Naive thymus-derived CD8-positive, alpha-beta T cell (primary cell): ENCODE measurements around the gene IL1RAPL2. TPM values are rescaled to one million over a fixed set of nuclear protein-coding genes. Genes with fewer than 3 reads are reported as not detected.
"Not testable (repeated sequence)": the region's sequence is repeated elsewhere in the genome, so short reads cannot be mapped to it uniquely, and the experiment has no call there.

Source experiments
- ATAC-seq, 2 donors: fragments of 150-1000 bp; cut with Tn5 transposase in 1 of 2; sonication (Bioruptor Pico), chemical (Tn5 transposase) in 1 of 2; 1 replicate in 1 of 2; 2 replicates in 1 of 2; pipeline ENCODE4 v1.10.0; 2021; ENCODE audit warnings: mild to moderate bottlenecking in 2 of 2, moderate library complexity in 2 of 2
- POLR2A ChIA-PET: fragments of 350-600 bp; sonication (Branson Sonifier 250); formaldehyde crosslinking; loops from one replicate; lab custom pipeline; 2021; ENCODE audit warnings: antibody characterized with exemption; lab: Charles Lee
- DNase-seq, 10 donors: peaks; one replicate each; pipeline versions ENCODE4 v3.0.0 to v3.0.0-alpha.2; 2020 to 2022
- H3K27ac Mint-ChIP-seq, 10 donors: one replicate each; pipeline ENCODE4 v1.8.0; 2020 to 2022; ENCODE audit warnings: mild to moderate bottlenecking in 10 of 10, mixed read lengths in 10 of 10, moderate library complexity in 4 of 10, inconsistent platforms in 1 of 10
- H3K27me3 Mint-ChIP-seq, 5 donors: one replicate each; pipeline ENCODE4 v1.8.0; 2021 to 2022; ENCODE audit warnings: mixed read lengths in 5 of 5
- H3K36me3 Mint-ChIP-seq, 3 donors: one replicate each; pipeline ENCODE4 v1.8.0; 2020 to 2022; ENCODE audit warnings: mixed read lengths in 3 of 3, mild to moderate bottlenecking in 2 of 3, inconsistent platforms in 1 of 3
- H3K4me1 Mint-ChIP-seq, 4 donors: one replicate each; pipeline ENCODE4 v1.8.0; 2021 to 2022; ENCODE audit warnings: mixed read lengths in 4 of 4
- H3K4me3 Mint-ChIP-seq, 10 donors: one replicate each; pipeline ENCODE4 v1.8.0; 2020 to 2022; ENCODE audit warnings: mild to moderate bottlenecking in 10 of 10, mixed read lengths in 10 of 10, moderate library complexity in 6 of 10, inconsistent platforms in 1 of 10
- H3K9me3 Mint-ChIP-seq, 9 donors: one replicate each; pipeline ENCODE4 v1.8.0; 2020 to 2022; ENCODE audit warnings: mixed read lengths in 9 of 9, mild to moderate bottlenecking in 3 of 9, inconsistent platforms in 1 of 9, moderate library complexity in 1 of 9
- polyA plus RNA-seq, 3 donors: library from polyadenylated mRNA; unstranded; fragments of 300-500 nt; fragmentation: Illumina TruSeq; gene quantifications; one replicate each; pipeline ENCODE4 v1.2.3, GENCODE V29; 2021
- total RNA-seq, 8 experiments: library from RNA in 2 of 8; stranded (reverse) in 2 of 8; gene quantifications; one replicate each; pipeline ENCODE4 v1.2.3 and lab custom pipeline; 2021 to 2026

IL1RAPL2 gene
- total and polyA plus RNA-seq, 5 experiments from 2014 or later, result not detected

DNA sequence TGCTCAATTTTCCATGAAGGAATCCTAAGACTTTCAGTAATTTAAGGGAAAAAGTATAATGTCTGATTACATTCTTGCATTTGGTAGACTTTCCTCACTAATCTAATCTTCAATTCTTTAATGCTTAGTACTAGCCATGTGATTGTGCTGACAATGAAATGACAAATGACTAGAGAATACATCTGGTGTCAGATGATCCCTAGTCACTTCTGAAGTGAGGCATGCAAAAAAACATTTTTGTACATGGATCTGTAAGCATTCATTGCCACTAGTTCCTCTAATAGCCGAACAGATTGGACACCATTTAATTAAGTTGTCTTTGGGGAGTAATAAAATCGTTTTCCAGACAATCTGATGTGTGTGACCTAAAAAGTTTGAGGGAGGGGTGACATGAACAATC, 1193.6 kb downstream of the IL1RAPL2 start:
- Mint-ChIP-seq H3K4me1 (no peaks in the 10 kb centered on the region), H3K27ac (no peak overlapping the region), H3K9me3 (peaks cover 0 to 4% (median 0%) of the 10 kb centered on the region in 9 donors), H3K4me3 (no peak overlapping the region), H3K27me3 (no peaks in the 10 kb centered on the region), H3K36me3 (no peaks in the 10 kb centered on the region)
- POLR2A ChIA-PET, result no interaction called here
- no peak for ATAC-seq
- no peak for DNase-seq

- no peaks in the 10 kb centered on the region for H3K36me3 Mint-ChIP-seq
- no peak for DNase-seq
- H3K27ac Mint-ChIP-seq, result no peak overlapping the region
- H3K4me1 Mint-ChIP-seq, result no peaks in the 10 kb centered on the region
- ATAC-seq, result no peak
- no peaks in the 10 kb centered on the region for H3K27me3 Mint-ChIP-seq
- POLR2A ChIA-PET, result no interaction called here
- H3K9me3 Mint-ChIP-seq, result peaks cover 0 to 7% (median 0%) of the 10 kb centered on the region in 9 donors
- H3K4me3 Mint-ChIP-seq, result no peak overlapping the region
Measured at GRCh38 chrX:105765691-105766090, 1199.7 kb downstream of the IL1RAPL2 start.

DNA sequence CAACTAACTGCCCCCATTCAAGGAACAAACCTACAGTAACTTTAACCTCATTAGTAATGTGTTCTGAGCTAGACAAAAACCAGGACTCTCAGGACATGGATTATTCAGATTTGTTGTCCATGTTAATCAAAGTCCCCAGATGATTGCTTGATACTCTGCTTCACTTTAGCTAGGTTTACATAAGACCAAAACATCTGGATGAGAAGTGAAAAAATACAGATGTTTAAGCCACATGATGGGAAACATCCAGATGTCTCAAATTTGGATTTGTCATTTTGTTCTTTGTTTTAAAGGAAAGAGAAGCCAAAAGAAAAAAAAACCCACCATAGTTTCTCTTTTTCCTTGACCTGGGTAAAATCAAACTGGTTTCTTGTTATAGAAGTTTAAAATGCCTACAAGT, 1207.8 kb downstream of the IL1RAPL2 start:
- DNase-seq, result no peak
- no peak for ATAC-seq
- POLR2A ChIA-PET, result no interaction called here
- Mint-ChIP-seq H3K4me3 (no peak overlapping the region), H3K36me3 (no peaks in the 10 kb centered on the region), H3K4me1 (no peaks in the 10 kb centered on the region), H3K27ac (no peak overlapping the region), H3K27me3 (no peaks in the 10 kb centered on the region), H3K9me3 (peaks cover 0 to 6% (median 0%) of the 10 kb centered on the region in 9 donors)

GRCh38 chrX:105775679-105776078, 1209.7 kb downstream of the IL1RAPL2 start:
- H3K27ac Mint-ChIP-seq, result no peak overlapping the region
- H3K4me1 Mint-ChIP-seq, result no peaks in the 10 kb centered on the region
- H3K9me3 Mint-ChIP-seq, result peaks cover 0 to 3% (median 0%) of the 10 kb centered on the region in 9 donors
- H3K27me3 Mint-ChIP-seq, result no peaks in the 10 kb centered on the region
- DNase-seq (no peak), ATAC-seq (no peak)
- H3K36me3 Mint-ChIP-seq, result no peaks in the 10 kb centered on the region
- H3K4me3 Mint-ChIP-seq, result no peak overlapping the region
- POLR2A ChIA-PET, result no interaction called here

DNA sequence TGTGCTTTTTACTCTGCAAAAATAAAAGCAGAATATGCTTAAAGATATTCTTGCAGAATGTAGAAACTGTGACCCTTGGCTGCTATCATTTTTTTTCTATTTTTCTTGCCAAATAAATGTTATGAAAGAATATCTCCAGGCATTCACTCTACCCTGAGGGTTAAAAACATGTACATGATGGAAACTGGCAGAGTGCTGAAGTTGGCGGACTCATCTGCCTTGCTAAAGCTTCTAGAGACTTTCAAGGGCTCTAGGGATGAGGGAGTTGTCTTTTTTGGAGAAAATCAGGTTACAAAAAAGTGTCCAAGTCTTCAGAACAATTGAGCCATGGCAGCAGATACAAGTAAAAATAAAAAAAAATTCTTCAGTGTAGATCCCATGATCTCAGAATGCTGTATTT, 1215.8 kb downstream of the IL1RAPL2 start:
- ATAC-seq (no peak), DNase-seq (no peak)
- Mint-ChIP-seq H3K9me3 (no peaks in the 10 kb centered on the region), H3K36me3 (no peaks in the 10 kb centered on the region), H3K27me3 (no peaks in the 10 kb centered on the region), H3K4me1 (no peaks in the 10 kb centered on the region), H3K27ac (no peak overlapping the region), H3K4me3 (no peak overlapping the region)
- POLR2A ChIA-PET, result no interaction called here

- H3K36me3 Mint-ChIP-seq, H3K4me1 Mint-ChIP-seq, ATAC-seq, H3K4me3 Mint-ChIP-seq, H3K9me3 Mint-ChIP-seq, H3K27me3 Mint-ChIP-seq, POLR2A ChIA-PET, H3K27ac Mint-ChIP-seq, DNase-seq: not testable (repeated sequence)
Measured at GRCh38 chrX:105796877-105797276, 1230.9 kb downstream of the IL1RAPL2 start.

GRCh38 chrX:105803891-105804290, 1237.9 kb downstream of the IL1RAPL2 start:
- DNase-seq (no peak), ATAC-seq (no peak)
- Mint-ChIP-seq H3K27ac (no peak overlapping the region), H3K4me1 (no peaks in the 10 kb centered on the region), H3K4me3 (no peak overlapping the region), H3K36me3 (no peaks in the 10 kb centered on the region), H3K27me3 (no peaks in the 10 kb centered on the region), H3K9me3 (peaks cover 0 to 25% (median 6%) of the 10 kb centered on the region in 9 donors)
- POLR2A ChIA-PET, result no interaction called here

DNA sequence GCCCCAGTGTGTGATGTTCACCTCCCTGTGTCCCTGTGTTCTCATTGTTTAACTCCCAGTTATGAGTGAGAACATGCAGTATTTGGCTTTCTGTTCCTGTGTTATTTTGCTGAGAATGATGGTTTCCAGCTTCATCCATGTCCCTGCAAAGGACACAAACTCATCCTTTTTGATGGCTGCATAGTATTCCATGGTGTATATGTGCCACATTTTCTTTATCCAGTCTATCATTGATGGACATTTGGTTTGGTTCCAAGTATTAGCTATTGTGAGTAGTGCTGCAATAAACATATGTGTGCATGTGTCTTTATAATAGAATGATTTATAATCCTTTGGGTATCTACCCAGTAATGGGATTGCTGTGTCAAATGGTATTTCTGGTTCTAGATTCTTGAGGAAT, 1239.7 kb downstream of the IL1RAPL2 start:
- H3K27ac Mint-ChIP-seq, POLR2A ChIA-PET, H3K27me3 Mint-ChIP-seq, H3K4me3 Mint-ChIP-seq, H3K4me1 Mint-ChIP-seq, DNase-seq, H3K36me3 Mint-ChIP-seq, ATAC-seq: not testable (repeated sequence)
- H3K9me3 Mint-ChIP-seq, result peaks cover 0 to 29% (median 9%) of the 10 kb centered on the region in 9 donors

DNA sequence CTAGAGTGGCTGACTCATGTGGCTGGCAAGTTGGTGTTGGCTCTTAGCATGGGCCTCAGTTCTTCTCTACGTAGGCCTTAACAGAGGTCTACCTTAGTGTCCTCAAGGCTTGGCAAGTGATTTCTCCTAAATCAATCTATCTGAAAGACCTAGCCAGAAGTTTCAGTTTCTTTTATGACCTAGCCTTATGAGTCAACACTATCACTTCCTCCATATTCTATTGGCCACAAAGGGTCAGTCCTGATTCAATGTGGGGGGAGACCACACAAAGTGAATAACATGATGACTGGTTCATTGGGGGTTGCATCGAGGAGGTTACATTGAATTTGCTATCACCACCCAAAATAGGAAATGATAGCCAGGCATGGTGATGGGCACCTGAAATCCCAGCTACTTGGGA, 1250.5 kb downstream of the IL1RAPL2 start:
- no peak overlapping the region for H3K27ac Mint-ChIP-seq
- POLR2A ChIA-PET, result no interaction called here
- DNase-seq (no peak), ATAC-seq (no peak)
- peaks cover 0 to 9% (median 2%) of the 10 kb centered on the region in 3 donors for H3K36me3 Mint-ChIP-seq
- H3K27me3 Mint-ChIP-seq, result peaks cover 4 to 24% (median 13%) of the 10 kb centered on the region in 5 donors
- peaks cover 0 to 11% (median 0%) of the 10 kb centered on the region in 9 donors for H3K9me3 Mint-ChIP-seq
- no peaks in the 10 kb centered on the region for H3K4me1 Mint-ChIP-seq
- no peak overlapping the region for H3K4me3 Mint-ChIP-seq
